ENCODE results near the gene NUAK2. TPM values are rescaled to one million over a fixed set of nuclear protein-coding genes. Genes with fewer than 3 reads are reported as not detected.

The NUAK2 gene
- total RNA-seq, 1 donor from 2014 or later = 49.6 TPM

- intact Hi-C loops (cut with DNase I) = no loop called here
- DNase-seq (ENCODE audit: extremely low spot score in 2 of 2) = no peak
- no peak overlapping the region for H3K4me3 ChIP-seq
- no peaks in the 10 kb centered on the region for H3K27me3 ChIP-seq
- peaks cover 9% of the 10 kb centered on the region for H3K4me1 ChIP-seq
- no peak overlapping the region for H3K27ac ChIP-seq
- H3K9me3 ChIP-seq = no peaks in the 10 kb centered on the region
- no peaks in the 10 kb centered on the region for H3K36me3 ChIP-seq
- TF ChIP-seq CTCF (IDR thresholded peaks at IDR 0.05) (no peak), POLR2AphosphoS5 (IDR thresholded peaks at IDR 0.05; ENCODE audit: insufficient read depth in 1 of 2, low read depth in 1 of 2) (no peak), POLR2A (IDR thresholded peaks at IDR 0.05) (no peak)
These were observed 31.6 kb upstream of the NUAK2 start for GRCh38 chr1:205353191-205353590.

GRCh38 chr1:205351984-205352713, 30.6 kb upstream of the NUAK2 start:
- Histone ChIP-seq H3K27ac (no peak overlapping the region), H3K4me1 (peaks cover 8% of the 10 kb centered on the region), H3K9me3 (no peaks in the 10 kb centered on the region), H3K36me3 (no peaks in the 10 kb centered on the region), H3K4me3 (no peak overlapping the region), H3K27me3 (no peaks in the 10 kb centered on the region)
- no peak for DNase-seq (ENCODE audit: extremely low spot score in 2 of 2)
- TF ChIP-seq POLR2AphosphoS5 (IDR thresholded peaks at IDR 0.05; ENCODE audit: insufficient read depth in 1 of 2, low read depth in 1 of 2) (no peak), CTCF (IDR thresholded peaks at IDR 0.05) (no peak), POLR2A (IDR thresholded peaks at IDR 0.05) (no peak)
- intact Hi-C loops (cut with DNase I) = no loop called here

- Histone ChIP-seq H3K4me1 (no peaks in the 10 kb centered on the region), H3K27me3 (no peaks in the 10 kb centered on the region), H3K4me3 (no peak overlapping the region), H3K36me3 (no peaks in the 10 kb centered on the region), H3K9me3 (no peaks in the 10 kb centered on the region), H3K27ac (no peak overlapping the region)
- intact Hi-C loops (cut with DNase I) = no loop called here
- no peak for DNase-seq (ENCODE audit: extremely low spot score in 2 of 2)
- TF ChIP-seq CTCF (IDR thresholded peaks at IDR 0.05) = no peak
- TF ChIP-seq POLR2A (IDR thresholded peaks at IDR 0.05) = no peak
- no peak for TF ChIP-seq POLR2AphosphoS5 (IDR thresholded peaks at IDR 0.05; ENCODE audit: insufficient read depth in 1 of 2, low read depth in 1 of 2)
These were observed 29.2 kb upstream of the NUAK2 start for GRCh38 chr1:205350691-205351141.

GRCh38 chr1:205350124-205350523, 28.6 kb upstream of the NUAK2 start:
- Histone ChIP-seq H3K27me3 (no peaks in the 10 kb centered on the region), H3K4me3 (no peak overlapping the region), H3K27ac (no peak overlapping the region), H3K4me1 (no peaks in the 10 kb centered on the region), H3K9me3 (no peaks in the 10 kb centered on the region), H3K36me3 (no peaks in the 10 kb centered on the region)
- DNase-seq (ENCODE audit: extremely low spot score in 2 of 2) = no peak
- no peak for TF ChIP-seq POLR2AphosphoS5 (IDR thresholded peaks at IDR 0.05; ENCODE audit: insufficient read depth in 1 of 2, low read depth in 1 of 2)
- TF ChIP-seq POLR2A (IDR thresholded peaks at IDR 0.05) = no peak
- no peak for TF ChIP-seq CTCF (IDR thresholded peaks at IDR 0.05)
- intact Hi-C loops (cut with DNase I) = no loop called here
